MV-4-11 (cell line): ENCODE data around the gene SMIM20.
A peak's percentile ranks its signal among the peaks of the same experiment; 100 is the strongest.
"Not testable (repeated sequence)": the region's sequence is repeated elsewhere in the genome, so short reads cannot be mapped to it uniquely, and the experiment has no call there.

ENCODE experiments used
- DNase-seq: peaks from one replicate; lab custom pipeline; 2025; lab: John Stamatoyannopoulos, UW

Gene SMIM20

GRCh38 chr4:25913851-25914669 lies at the start of gene SMIM20:
Gene SMIM20, plus strand, starts transcription at chr4:25914220. Its CDS starts 94 bp downstream, at chr4:25914314.
- peak; percentile 86 for DNase-seq

GRCh38 chr4:25865586-25865985 lies 48.4 kb upstream of the SMIM20 start:
- no peak for DNase-seq

GRCh38 chr4:25866401-25866800 lies 47.6 kb upstream of the SMIM20 start:
- DNase-seq, result not testable (repeated sequence)

GRCh38 chr4:25867781-25868294 lies 46.2 kb upstream of the SMIM20 start:
- DNase-seq, result no peak

GRCh38 chr4:25870081-25870480 lies 43.9 kb upstream of the SMIM20 start:
- no peak for DNase-seq

GRCh38 chr4:25872851-25873631 lies 41.0 kb upstream of the SMIM20 start:
- DNase-seq, result no peak

- DNase-seq, result no peak
These were observed 40.3 kb upstream of the SMIM20 start for GRCh38 chr4:25873632-25874129.

GRCh38 chr4:25874655-25875054 lies 39.4 kb upstream of the SMIM20 start:
- no peak for DNase-seq

- no peak for DNase-seq
These were observed 38.7 kb upstream of the SMIM20 start for GRCh38 chr4:25875281-25875745.

- DNase-seq, result peak; percentile 40
These were observed 35.3 kb upstream of the SMIM20 start for GRCh38 chr4:25878676-25879075.

GRCh38 chr4:25879091-25879584 lies 34.9 kb upstream of the SMIM20 start:
- DNase-seq, result no peak

GRCh38 chr4:25879587-25879986 lies 34.4 kb upstream of the SMIM20 start:
- DNase-seq, result no peak

- peak; percentile 95 for DNase-seq
These were observed 33.9 kb upstream of the SMIM20 start for GRCh38 chr4:25879991-25880651.

- DNase-seq, result peak; percentile 99
These were observed 32.8 kb upstream of the SMIM20 start for GRCh38 chr4:25881193-25881592.

GRCh38 chr4:25882226-25882625 lies 31.8 kb upstream of the SMIM20 start:
- DNase-seq, result no peak

GRCh38 chr4:25883565-25883964 lies 30.5 kb upstream of the SMIM20 start:
- no peak for DNase-seq

GRCh38 chr4:25884031-25884782 lies 29.8 kb upstream of the SMIM20 start:
- DNase-seq, result peak; percentile 76

GRCh38 chr4:25888781-25889180 lies 25.2 kb upstream of the SMIM20 start:
- DNase-seq, result peak; percentile 40

- DNase-seq, result no peak
These were observed 24.2 kb upstream of the SMIM20 start for GRCh38 chr4:25889589-25890503.
